Testis (tissue), 2 donors: ENCODE data around the gene ATP5PB.

ENCODE experiments used
- CTCF ChIP-seq, 3 experiments: fragments of 450-650 bp in 2 of 3; fragments of 200-600 bp in 1 of 3; sonication (generic) in 1 of 3; IDR thresholded peaks; one replicate each; pipeline ENCODE4 v1.5.1; 2016 to 2019; ENCODE audit warnings: antibody characterized with exemption in 3 of 3, mild to moderate bottlenecking in 2 of 3, moderate library complexity in 1 of 3
- POLR2A ChIP-seq: fragments of 450-650 bp; IDR thresholded peaks from one replicate; pipeline ENCODE4 v1.6.1; 2017; ENCODE audit warnings: antibody characterized with exemption, mild to moderate bottlenecking, moderate library complexity

GRCh38 chr1:111448918-111449702, at the start of gene ATP5PB, which contains the start of gene WDR77:
- TF ChIP-seq CTCF (IDR thresholded peaks at IDR 0.05): no peak
- no peak for TF ChIP-seq POLR2A
